ENCODE data around the gene LYPD4.

GRCh38 chr19:41863209-41863931, 18.9 kb upstream of the LYPD4 start:
- TF ChIP-seq CTCF (conservative IDR thresholded peaks at IDR 0.05; ENCODE audit: low read depth, low read length) (no peak), EZH2phosphoT487 (IDR thresholded peaks at IDR 0.05; ENCODE audit: borderline replicate concordance, low read length) (no peak)
